Fibroblast of peridontal ligament (primary cell): Measurements from ENCODE around the gene SNCAIP.
A peak's percentile ranks its signal among the peaks of the same experiment; 100 is the strongest.

Source experiments
- DNase-seq: peaks from one replicate; pipeline ENCODE4 v3.0.0-alpha.2; 2010; ENCODE audit errors: extremely low read depth

SNCAIP gene

DNA sequence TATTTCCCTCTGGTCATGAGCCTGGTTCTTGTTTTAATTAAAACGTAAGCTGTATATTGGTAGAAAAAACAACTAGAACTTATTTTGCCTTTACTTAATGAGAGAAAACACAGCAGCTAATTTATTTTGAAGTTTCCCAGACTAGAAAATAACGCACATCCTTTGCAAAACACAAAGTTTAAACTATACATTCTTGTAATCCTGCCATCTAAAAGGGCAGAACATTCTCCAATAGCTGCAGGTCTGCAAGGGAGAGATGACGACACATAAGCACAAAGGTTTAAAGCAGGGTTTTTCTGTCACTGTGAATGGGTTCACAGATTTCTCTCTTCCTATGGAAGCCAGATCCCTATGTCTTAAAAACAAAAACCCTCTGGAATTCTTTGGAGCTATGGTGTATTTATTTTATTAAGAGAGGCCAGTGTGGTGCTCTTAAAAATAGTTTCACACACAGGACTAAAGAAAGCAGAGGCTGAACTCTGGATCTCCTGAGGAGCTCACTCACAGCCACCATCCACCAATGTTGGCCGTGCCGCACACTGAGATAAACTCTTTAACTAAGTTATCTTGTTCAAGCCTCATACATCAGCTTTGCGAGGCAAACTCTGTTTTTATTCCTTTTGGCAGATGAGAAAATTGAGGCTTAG lies 82.4 kb downstream of the SNCAIP start:
- DNase-seq, result peak; percentile 44

GRCh38 chr5:122398016-122398415 lies 86.0 kb downstream of the SNCAIP start:
- DNase-seq, result no peak

- DNase-seq, result no peak
Observed at GRCh38 chr5:122400341-122400740, 88.3 kb downstream of the SNCAIP start.

DNA sequence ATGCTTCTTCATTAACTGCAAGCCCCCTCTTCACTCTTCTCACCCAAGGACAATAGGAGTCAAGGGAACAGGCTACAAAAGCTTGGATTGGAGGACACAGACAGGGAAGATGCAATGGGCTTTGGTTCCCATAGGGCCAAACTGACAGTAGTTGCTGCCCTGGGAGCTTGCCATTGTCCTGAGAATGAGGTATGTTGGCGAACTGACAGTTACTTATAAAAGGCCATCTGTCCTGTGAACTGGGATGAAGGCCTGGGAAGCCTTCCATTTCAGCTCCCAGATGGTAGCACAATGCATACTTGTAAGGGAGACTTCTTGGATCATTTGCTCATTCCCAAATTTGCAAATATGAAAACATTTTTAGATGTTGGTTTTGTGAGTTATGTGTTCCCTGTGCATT lies 88.9 kb downstream of the SNCAIP start:
- no peak for DNase-seq

DNA sequence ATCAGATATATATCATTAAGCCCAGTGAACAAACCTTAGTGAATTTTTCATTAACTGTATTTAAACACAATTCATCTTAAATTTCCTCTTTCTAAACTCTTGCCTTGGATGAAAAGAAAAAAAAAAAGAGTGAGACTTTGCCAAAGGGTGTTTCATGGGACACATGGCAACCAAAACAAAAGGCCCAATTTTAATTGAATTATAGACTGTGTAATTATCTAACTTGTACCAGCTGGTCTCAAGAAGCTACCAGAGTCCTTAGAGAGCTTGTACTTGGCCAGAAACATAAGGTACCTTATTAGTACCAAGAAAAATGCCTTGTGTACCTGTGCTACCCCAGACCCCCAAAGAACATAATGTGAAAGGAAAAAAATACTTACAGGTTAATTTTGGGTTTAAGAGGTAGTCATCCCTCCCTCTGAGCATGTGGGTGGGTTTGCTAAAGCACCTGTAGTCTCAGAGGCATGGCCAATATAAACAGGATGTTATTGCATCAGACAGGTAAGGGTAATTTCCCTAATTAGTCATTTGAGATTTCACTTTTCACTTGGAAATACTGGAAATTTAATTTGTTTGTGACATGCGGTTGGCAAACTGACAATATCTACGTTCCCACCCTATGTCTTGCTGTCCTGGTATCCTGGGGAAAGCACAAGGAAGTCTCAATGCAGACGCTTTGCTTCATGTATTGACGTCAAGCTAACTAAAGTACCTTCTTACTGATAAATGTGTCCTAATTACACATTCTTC lies 90.1 kb downstream of the SNCAIP start:
- DNase-seq, result no peak

GRCh38 chr5:122402955-122403685 lies 91.1 kb downstream of the SNCAIP start:
- no peak for DNase-seq

- peak; percentile 57 for DNase-seq
Observed at GRCh38 chr5:122404018-122404417, 92.0 kb downstream of the SNCAIP start.

GRCh38 chr5:122404653-122405362 lies 92.8 kb downstream of the SNCAIP start:
- DNase-seq, result no peak

DNA sequence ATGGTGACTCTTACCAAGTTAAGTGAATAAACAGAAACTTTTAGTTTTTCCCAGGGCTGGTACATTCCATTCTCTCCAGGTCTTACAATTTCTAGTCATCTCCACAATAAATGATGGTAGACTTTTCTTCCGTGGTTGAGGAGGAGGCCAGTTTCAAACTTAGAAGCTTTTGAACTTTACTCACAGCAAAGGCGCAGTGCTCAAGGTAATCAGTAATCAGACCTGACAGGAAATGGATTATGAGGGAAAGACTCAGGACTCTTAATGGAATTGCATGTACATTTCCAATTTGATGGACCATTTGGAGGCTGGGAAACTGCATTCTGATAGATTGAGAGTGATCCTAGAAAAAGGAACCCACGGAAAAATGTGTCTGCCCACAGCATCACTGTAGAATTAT lies 93.7 kb downstream of the SNCAIP start:
- DNase-seq, result no peak

DNA sequence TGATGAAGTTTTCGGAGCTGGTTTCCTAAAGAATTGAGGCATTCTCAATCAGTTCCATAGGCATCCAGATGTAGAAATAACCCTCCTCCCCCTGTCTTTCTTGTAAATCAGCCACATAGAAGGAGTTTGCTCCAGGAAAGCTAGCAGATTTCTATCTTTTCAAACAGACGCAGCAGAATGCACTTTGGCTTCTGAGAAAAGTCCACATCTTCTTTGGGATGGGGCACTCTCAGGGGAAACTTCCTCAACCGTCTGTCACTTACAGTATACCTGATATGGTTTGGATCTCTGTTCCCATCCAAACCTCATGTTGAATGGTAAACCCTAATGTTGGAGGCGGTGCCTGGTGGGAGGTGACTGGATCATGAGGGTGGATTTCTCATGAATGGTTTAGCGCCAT lies 94.1 kb downstream of the SNCAIP start:
- DNase-seq, result no peak

DNA sequence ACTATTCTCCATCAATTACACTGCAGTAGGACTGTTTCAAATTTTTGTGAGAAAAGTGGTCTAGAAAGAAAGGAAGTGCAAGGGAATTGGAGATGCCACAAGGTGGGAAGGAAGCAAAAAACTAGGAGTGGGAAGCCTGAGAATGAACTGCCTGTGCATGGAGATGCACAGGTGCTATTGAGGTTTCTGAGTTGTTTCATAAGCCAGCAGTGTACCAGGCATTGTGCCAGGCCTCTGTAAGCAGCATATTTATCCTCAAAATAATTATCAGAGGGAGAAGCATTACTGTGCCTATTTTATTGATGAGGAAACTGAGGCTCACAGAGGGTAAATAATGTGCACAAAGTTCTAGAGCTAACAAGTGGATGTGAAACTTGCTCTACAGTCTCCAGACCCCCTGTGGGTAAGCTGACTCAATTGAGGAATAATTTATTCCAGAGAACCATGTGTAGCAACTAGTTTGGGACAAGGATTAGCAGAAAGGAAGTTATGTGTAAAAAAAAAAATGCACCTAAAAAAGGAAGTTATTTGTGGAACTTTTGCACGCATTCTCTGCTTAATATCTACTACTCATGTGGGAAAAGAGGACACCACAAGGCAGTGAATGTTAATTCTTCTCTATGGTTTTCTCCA lies 96.7 kb downstream of the SNCAIP start:
- no peak for DNase-seq

DNA sequence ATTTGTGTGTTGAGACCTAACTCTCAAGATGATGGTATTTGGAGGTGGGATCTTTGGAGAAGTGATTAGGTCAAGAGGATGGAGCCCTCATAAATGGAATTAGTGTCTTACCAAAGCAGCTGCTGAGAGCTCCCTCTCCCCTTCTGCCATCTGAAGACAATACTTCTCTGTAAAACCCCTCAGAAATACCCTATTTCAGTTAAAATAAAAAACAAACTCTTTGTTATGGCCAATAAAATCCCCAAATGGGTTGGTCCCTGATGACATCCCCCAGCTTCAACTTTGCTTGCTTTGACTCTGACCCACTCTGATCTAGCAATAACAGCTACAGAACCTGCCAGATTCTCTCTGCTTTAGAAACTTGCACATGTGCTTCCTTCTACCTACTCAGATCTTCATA lies 100.9 kb downstream of the SNCAIP start:
- no peak for DNase-seq

- no peak for DNase-seq
Observed at GRCh38 chr5:122413722-122414121, 101.7 kb downstream of the SNCAIP start.

DNA sequence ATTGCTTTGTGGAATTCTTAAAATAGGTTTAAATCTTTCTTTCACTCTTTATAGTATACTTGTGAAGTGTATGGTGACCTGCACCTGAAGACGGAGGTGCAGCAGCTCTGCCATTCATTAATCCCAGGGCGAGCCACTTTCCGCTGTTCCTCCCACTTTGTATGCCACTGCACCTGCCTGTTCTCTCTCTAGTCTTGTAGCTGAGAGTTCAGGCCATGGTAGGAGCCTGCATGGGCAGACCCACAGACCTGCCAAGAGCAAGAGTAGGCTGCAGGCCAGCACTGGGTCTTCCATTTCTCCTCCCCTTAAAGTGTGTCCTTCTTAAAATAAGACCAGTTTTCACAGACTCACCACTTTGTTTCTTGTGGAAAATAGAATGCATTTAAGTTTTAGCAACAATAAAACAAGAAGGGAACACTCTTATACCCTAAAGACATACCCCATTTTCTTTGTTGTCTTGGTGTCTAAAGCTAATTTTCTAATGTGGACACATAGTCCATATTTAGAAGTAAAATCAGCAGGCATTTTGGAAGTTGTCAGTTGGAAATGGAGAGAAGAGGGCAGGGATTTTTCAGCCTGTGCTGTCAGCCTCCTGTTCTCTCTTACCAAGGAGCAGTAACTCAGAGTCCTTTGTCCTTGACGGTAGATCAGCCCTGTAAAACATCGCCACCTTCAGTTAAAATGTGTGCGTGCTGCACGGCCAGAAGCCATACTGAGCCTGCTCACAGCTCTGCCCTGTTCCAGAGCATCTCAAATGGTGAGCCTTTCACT lies 103.2 kb downstream of the SNCAIP start:
- DNase-seq, result peak; percentile 82

DNA sequence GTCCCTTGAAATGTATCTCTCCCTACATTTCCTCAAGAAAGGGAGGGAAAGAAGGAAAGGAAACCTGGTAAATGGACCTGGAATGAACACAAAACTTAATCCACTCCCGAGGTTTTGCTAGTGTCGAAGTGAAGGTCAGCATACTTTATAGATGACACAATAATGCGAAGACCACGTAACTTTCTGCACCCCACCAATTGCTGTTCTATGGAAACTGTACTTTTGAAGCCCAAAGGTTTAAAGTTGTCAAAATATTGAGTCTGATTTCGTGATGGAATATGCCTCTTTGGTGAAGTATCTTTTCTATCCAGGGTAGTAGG lies 103.7 kb downstream of the SNCAIP start:
- no peak for DNase-seq

GRCh38 chr5:122419142-122419894 lies 107.3 kb downstream of the SNCAIP start:
- no peak for DNase-seq

DNA sequence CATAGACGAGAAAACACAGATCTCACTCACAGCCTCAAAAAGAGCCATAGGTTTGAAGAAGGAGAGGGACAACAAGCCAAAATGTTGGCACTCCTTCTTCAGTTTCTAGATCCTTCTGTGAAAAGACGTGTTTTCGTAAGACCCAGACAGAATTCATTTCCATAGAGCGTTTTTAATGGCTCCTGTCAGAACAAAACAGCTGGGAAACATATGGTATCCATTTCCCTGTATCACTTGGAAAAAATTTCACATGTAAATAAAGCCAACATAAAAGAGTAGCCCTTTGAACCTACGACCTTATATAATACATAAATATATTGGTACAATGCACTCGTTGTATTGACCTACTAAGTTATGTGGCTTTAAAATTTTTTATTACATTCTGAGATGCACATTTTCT lies 108.1 kb downstream of the SNCAIP start:
- DNase-seq, result peak; percentile 67

- DNase-seq, result no peak
Observed at GRCh38 chr5:122420537-122421236, 108.7 kb downstream of the SNCAIP start.

DNA sequence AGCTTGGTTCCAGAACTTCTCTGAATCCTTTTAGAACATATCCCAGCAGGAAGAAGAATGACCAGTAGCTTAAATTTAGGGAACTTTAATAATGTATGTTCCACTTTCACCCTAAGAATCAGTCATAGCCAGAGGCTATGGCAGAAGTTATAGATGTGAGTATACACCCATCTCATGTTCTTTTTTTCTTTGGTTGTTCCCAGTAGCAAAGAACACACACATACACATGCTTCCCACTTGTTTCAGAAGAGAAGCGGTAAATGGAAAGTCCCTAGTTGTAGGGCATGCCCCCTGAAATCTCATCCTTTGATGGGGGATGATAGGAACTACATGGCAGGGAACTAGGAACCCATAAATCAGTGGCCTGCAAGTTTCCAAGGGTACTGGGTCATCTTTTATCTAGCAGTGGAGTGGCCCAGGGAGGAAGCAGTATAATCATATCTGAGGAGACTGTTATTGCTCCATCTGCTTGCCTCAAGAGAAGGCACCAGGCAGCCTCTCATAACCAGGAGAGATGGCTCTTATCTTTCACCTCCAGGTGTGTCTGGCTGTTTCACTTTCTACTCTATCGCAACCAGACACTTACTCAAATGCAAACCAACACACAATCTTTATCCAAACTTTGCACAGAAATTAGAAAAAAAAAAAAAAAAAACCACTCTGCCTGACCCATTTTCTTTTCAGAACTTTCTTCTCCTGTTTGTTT lies 109.5 kb downstream of the SNCAIP start:
- no peak for DNase-seq
